Endothelial cell (in vitro differentiated cells): ENCODE data around the gene P2RY14. TPM values are rescaled to one million over a fixed set of nuclear protein-coding genes. Genes with fewer than 3 reads are reported as not detected.

ENCODE experiments used
- DNase-seq: peaks from one replicate; pipeline ENCODE4 v3.0.0; 2021; ENCODE audit warnings: low spot score
- H3K27ac Mint-ChIP-seq: one replicate; pipeline ENCODE4 v1.8.0; 2021; ENCODE audit warnings: mixed read lengths, inconsistent platforms; ENCODE audit not compliant: unreplicated experiment
- H3K27me3 Mint-ChIP-seq: one replicate; pipeline ENCODE4 v1.8.0; 2021; ENCODE audit warnings: mild to moderate bottlenecking, moderate library complexity, mixed read lengths, inconsistent platforms; ENCODE audit not compliant: unreplicated experiment
- H3K36me3 Mint-ChIP-seq: one replicate; pipeline ENCODE4 v1.8.0; 2021; ENCODE audit warnings: mild to moderate bottlenecking, low read depth, mixed read lengths, inconsistent platforms; ENCODE audit not compliant: unreplicated experiment
- H3K4me1 Mint-ChIP-seq: one replicate; pipeline ENCODE4 v1.8.0; 2021; ENCODE audit warnings: mild to moderate bottlenecking, mixed read lengths, inconsistent platforms; ENCODE audit not compliant: unreplicated experiment
- H3K4me3 Mint-ChIP-seq: one replicate; pipeline ENCODE4 v1.8.0; 2021; ENCODE audit warnings: mild to moderate bottlenecking, mixed read lengths, inconsistent platforms; ENCODE audit not compliant: unreplicated experiment
- H3K9me3 Mint-ChIP-seq: one replicate; pipeline ENCODE4 v1.8.0; 2021; ENCODE audit warnings: mixed read lengths, inconsistent platforms; ENCODE audit not compliant: unreplicated experiment
- CTCF ChIP-seq: fragments of 200-600 bp; sonication (generic); IDR thresholded peaks from one replicate; pipeline ENCODE4 v1.5.0; 2021; ENCODE audit warnings: antibody characterized with exemption; ENCODE audit not compliant: unreplicated experiment
- total RNA-seq: library from RNA; stranded (reverse); fragmentation: NEBNext Ultra II Directional; extraction: Animal tissue kit (Norgen Biotek cat#: 25700); gene quantifications from one replicate; pipeline ENCODE4 v1.2.1, GENCODE V29; 2021; ENCODE audit not compliant: unreplicated experiment

Gene P2RY14
- total RNA-seq, 1 donor from 2014 or later = 0.21 TPM

- H3K4me3 Mint-ChIP-seq = no peak overlapping the region
- DNase-seq = no peak
- no peaks in the 10 kb centered on the region for H3K9me3 Mint-ChIP-seq
- peaks cover 5% of the 10 kb centered on the region for H3K4me1 Mint-ChIP-seq
- H3K27me3 Mint-ChIP-seq = peaks cover 1% of the 10 kb centered on the region
- no peak overlapping the region for H3K27ac Mint-ChIP-seq
- H3K36me3 Mint-ChIP-seq = no peaks in the 10 kb centered on the region
- TF ChIP-seq CTCF = no peak
Observed at GRCh38 chr3:151319628-151320027, 41.3 kb upstream of the P2RY14 start.

- Mint-ChIP-seq H3K4me1 (peaks cover 5% of the 10 kb centered on the region), H3K27me3 (peaks cover 1% of the 10 kb centered on the region), H3K9me3 (no peaks in the 10 kb centered on the region), H3K4me3 (no peak overlapping the region), H3K36me3 (no peaks in the 10 kb centered on the region), H3K27ac (no peak overlapping the region)
- TF ChIP-seq CTCF = no peak
- DNase-seq = no peak
Observed at GRCh38 chr3:151318991-151319390, 40.6 kb upstream of the P2RY14 start.

GRCh38 chr3:151318313-151318712 lies 40.0 kb upstream of the P2RY14 start:
- H3K27me3 Mint-ChIP-seq = peaks cover 1% of the 10 kb centered on the region
- no peaks in the 10 kb centered on the region for H3K9me3 Mint-ChIP-seq
- no peak overlapping the region for H3K27ac Mint-ChIP-seq
- H3K4me1 Mint-ChIP-seq = peaks cover 5% of the 10 kb centered on the region
- TF ChIP-seq CTCF = no peak
- no peak for DNase-seq
- no peaks in the 10 kb centered on the region for H3K36me3 Mint-ChIP-seq
- H3K4me3 Mint-ChIP-seq = no peak overlapping the region

DNA sequence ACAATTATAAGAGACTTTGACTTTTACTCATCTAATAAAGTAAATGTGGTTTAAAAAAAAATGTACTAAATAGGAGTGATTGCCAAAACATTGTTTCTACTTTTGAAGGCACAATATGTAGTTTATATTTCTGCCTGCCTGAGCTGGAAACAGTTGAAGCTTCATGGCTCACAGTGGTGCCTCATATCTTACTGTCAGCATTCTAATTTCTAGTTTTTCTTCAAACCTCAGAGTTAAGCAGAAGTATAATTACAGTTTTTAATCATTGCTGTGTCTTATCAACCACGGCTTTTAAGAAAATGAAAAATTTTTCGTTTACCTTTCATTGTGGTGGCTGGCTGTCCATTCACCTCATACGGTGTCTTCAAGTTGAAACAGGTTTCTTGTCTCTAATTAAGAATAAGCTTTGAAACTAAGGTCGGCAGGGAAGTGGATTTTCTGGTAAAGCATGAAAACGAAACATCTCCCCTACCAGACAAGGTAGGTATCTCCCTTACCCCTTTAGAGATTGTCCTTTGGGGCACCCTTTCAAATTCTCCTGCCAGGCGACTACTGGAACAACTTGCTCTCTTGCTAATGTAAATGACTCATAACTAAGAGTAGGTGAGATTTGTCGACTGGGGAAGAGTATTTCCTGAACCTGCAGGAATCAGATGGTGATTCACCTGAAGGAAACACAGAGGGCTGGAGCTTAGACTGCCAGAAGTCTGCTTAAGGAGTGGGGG lies 38.1 kb upstream of the P2RY14 start, which contains the start of gene GPR87:
TSS of gene GPR87 (minus strand) at position 554 of the 725 bp plus-strand sequence. CDS start 16,720 bp downstream, outside the sequence.
- Mint-ChIP-seq H3K27me3 (peaks cover 1% of the 10 kb centered on the region), H3K9me3 (no peaks in the 10 kb centered on the region), H3K4me1 (peaks cover 5% of the 10 kb centered on the region), H3K27ac (peak within 1 kb of the TSS; percentile 52), H3K4me3 (no peak within 1 kb of the TSS), H3K36me3 (no peaks in the 10 kb centered on the region)
- no peak for TF ChIP-seq CTCF
- DNase-seq = no peak

DNA sequence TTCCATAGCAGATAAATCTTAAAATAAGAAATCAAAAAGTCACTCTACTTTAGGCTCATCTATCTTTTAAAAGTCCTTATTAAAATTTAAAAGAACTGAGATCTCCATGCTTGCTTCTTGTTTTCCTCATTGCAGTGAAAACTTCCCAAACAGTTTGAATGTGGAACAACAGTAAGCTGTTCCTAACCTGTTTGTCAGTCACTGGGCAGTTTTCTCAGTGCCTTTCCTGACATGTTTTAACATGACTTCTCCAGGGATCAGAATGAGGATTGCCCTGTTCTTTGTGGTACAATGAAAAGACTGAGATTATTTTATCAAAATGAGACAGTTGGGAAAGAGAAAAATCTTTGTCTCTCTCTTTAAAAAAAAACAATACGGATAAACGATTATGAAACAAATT lies 37.5 kb upstream of the P2RY14 start:
- Mint-ChIP-seq H3K36me3 (no peaks in the 10 kb centered on the region), H3K4me3 (no peak overlapping the region), H3K27ac (no peak overlapping the region), H3K9me3 (no peaks in the 10 kb centered on the region), H3K27me3 (peaks cover 1% of the 10 kb centered on the region), H3K4me1 (peaks cover 5% of the 10 kb centered on the region)
- no peak for TF ChIP-seq CTCF
- DNase-seq = no peak
